GM04503 (cell line): ENCODE data around the gene TNFSF13.
A peak's percentile ranks its signal among the peaks of the same experiment; 100 is the strongest.

Source experiments
- DNase-seq: peaks from one replicate; pipeline ENCODE4 v3.0.0-alpha.2; 2012; ENCODE audit warnings: low read depth

Gene TNFSF13

DNA sequence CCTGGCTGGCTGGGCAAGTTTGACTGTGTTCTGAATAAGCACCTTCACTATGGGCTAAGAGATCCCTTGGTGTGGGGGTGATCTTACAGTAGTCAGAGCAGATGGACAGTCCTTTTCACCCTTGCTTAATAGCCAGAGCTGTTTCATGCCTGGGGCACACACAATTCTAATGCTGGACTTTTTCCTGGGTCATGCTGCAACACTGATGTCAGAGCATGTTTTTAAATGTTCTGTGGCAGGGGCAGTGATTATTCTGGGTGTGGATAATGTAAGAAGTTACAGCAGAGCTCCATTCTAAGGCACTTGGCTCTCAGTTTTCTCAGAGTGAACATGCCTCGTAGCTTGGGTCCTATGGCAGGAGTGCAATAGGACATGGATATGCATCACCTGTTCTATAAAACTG lies 16.9 kb downstream of the TNFSF13 start:
- DNase-seq, result no peak

DNA sequence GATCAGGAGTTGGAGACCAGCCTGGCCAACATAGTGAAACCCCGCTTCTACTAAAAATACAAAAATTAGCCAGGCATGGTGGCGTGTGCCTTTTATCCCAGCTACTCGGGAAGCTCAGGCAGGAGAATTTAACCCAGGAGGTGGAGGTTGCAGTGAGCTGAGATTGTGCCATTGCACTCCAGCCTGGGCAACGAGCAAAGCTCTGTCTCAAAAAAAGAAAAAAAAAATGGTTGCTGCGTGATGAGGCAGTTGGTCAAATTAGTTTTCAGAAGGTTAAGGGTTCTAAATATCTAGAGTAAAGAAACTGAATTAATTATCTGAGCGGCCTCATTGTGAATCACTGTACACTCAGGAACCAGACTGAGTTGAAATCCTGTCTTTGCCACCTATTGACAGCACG lies 17.4 kb downstream of the TNFSF13 start:
- no peak for DNase-seq

DNA sequence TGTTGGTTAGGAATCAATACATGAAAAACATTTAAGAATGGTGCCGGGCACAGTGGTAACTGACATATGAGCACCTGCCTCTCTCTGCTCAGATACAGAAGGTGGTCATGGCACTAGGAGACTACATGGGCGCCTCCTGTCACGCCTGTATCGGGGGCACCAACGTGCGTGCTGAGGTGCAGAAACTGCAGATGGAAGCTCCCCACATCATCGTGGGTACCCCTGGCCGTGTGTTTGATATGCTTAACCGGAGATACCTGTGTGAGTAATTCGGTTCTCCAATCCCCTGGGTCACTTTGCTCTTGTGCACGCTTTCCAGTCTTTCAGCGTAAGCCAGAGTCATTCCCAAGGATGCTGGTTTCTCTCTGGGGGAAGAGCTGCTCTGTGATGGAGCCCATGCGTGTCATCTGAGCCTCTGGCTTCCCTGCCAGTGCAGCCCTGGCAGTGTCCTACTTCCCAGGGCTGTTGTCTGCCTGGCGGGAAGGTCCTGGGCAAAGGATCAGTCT lies 17.9 kb downstream of the TNFSF13 start:
- DNase-seq, result no peak

DNA sequence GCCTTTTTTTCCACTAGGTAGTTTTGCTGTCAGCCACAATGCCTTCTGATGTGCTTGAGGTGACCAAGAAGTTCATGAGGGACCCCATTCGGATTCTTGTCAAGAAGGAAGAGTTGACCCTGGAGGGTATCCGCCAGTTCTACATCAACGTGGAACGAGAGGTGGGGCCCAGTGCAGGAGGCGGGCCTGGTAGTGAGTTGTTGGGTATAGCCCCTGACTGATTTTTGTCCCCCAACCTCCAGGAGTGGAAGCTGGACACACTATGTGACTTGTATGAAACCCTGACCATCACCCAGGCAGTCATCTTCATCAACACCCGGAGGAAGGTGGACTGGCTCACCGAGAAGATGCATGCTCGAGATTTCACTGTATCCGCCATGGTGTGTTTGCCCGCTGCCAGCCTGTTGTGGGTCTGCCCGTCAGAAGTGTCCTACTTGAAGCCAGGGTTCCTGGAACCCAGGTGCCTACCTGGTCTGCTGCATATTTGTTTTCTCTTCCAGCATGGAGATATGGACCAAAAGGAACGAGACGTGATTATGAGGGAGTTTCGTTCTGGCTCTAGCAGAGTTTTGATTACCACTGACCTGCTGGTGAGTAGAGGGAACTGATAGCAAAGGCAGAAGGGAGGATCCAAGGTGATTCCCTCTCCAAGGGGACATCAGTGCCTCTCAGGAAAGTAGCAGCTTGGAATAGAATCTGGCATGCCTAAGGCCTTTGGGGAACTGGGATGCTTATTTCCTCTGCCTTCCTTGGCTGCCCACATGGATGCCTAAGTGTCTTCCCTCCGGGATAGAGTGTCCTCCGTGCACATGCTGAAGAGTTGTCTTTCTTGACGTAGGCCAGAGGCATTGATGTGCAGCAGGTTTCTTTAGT lies 19.0 kb downstream of the TNFSF13 start:
- DNase-seq, result no peak

DNA sequence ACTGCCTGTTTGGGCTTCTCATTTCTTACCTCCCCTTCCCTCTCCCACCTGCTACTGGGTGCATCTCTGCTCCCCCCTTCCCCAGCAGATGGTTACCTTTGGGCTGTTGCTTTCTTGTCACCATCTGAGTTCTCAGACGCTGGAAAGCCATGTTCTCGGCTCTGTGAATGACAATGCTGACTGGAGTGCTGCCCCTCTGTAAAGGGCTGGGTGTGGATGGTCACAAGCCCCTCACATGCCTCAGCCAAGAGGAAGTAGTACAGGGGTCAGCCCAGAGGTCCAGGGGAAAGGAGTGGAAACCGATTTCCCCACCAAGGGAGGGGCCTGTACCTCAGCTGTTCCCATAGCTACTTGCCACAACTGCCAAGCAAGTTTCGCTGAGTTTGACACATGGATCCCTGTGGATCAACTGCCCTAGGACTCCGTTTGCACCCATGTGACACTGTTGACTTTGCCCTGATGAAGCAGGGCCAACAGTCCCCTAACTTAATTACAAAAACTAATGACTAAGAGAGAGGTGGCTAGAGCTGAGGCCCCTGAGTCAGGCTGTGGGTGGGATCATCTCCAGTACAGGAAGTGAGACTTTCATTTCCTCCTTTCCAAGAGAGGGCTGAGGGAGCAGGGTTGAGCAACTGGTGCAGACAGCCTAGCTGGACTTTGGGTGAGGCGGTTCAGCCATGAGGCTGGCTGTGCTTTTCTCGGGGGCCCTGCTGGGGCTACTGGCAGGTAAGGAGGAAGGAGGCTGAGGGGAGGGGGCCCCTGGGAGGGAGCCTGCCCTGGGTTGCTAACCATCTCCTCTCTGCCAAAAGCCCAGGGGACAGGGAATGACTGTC lies 20.7 kb downstream of the TNFSF13 start, which contains the start of gene CD68:
CD68 (plus strand) TSS at position 638 of the 833 bp plus-strand sequence; CDS start at position 678, 40 bp downstream.
- peak; percentile 84 for DNase-seq

DNA sequence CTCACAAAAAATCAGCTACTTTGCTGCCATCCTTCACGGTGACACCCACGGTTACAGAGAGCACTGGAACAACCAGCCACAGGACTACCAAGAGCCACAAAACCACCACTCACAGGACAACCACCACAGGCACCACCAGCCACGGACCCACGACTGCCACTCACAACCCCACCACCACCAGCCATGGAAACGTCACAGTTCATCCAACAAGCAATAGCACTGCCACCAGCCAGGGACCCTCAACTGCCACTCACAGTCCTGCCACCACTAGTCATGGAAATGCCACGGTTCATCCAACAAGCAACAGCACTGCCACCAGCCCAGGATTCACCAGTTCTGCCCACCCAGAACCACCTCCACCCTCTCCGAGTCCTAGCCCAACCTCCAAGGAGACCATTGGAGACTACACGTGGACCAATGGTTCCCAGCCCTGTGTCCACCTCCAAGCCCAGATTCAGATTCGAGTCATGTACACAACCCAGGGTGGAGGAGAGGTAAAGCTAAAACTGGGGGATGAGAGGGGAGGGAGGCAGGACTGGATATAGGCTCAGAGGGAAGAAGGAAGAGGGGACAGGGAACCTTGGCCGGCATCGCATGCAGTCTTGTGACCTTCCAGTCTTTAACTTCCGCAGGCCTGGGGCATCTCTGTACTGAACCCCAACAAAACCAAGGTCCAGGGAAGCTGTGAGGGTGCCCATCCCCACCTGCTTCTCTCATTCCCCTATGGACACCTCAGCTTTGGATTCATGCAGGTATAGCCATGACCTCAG lies 21.5 kb downstream of the TNFSF13 start:
- DNase-seq, result no peak

DNA sequence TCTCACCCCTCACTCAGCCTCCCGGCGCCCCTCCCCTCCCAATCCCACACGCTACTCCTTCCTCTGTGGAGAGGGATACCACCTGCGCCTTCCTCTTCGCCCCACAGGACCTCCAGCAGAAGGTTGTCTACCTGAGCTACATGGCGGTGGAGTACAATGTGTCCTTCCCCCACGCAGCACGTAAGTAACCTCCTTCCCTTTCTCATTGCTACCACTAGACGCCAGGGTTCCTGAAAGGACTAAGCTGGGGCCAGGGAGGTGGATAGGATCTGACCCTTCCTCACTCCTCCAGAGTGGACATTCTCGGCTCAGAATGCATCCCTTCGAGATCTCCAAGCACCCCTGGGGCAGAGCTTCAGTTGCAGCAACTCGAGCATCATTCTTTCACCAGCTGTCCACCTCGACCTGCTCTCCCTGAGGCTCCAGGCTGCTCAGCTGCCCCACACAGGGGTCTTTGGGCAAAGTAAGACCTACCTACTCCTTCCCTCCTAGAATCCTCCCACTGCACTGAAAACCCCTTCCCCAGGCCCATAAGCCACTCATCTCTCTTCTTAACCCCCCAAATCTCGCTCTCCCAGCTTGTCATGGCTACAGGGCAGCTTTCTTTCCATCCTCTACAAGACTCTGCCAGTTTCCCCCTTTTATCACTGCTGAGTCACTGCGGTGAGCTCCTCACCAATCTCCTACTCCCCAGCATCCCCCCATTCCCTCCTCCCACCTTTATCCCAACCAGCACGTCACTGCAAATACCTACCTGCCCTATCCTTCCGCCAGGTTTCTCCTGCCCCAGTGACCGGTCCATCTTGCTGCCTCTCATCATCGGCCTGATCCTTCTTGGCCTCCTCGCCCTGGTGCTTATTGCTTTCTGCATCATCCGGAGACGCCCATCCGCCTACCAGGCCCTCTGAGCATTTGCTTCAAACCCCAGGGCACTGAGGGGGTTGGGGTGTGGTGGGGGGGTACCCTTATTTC lies 22.3 kb downstream of the TNFSF13 start:
- no peak for DNase-seq

DNA sequence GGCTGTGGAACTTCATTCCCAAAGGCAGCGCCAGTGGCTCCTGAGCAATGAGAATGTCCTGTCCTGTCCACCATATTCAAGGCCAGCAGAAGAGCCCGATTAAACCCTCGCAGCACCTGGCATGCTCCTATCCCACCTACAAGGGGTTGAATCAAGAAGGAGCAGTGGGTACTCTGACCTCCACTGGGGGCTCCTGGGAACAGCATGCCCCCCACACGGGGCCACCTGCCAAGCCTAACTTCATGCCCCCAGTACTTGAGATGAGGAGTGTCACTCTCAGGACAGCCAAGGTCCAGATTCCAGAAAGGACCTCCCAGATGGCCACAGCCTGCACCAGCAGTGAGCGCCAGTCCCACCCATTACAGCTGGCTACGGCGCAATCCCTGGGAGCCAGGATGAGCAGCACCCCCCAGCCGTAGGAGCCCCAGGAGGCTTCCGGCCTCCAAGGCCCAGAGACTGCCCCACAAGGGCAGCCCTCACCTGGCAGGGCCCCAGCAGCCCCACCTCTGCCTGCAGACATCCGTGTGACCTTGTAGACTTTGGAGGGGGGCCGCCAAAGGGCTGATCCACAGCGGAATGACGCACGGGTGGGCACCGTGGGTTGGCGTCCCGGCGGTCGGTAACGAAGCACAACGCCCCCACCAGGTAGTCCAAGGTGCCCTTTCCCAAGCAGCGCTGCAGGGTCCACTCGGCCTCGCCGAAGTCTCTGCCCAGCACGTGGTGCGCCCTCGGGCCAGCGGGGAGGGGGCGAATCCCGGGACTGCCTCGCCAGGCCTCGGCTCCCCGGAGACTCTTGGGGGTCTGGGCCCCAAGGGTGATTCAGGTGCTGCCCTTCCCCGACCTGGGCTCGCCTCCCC lies 24.1 kb downstream of the TNFSF13 start:
- DNase-seq, result no peak

DNA sequence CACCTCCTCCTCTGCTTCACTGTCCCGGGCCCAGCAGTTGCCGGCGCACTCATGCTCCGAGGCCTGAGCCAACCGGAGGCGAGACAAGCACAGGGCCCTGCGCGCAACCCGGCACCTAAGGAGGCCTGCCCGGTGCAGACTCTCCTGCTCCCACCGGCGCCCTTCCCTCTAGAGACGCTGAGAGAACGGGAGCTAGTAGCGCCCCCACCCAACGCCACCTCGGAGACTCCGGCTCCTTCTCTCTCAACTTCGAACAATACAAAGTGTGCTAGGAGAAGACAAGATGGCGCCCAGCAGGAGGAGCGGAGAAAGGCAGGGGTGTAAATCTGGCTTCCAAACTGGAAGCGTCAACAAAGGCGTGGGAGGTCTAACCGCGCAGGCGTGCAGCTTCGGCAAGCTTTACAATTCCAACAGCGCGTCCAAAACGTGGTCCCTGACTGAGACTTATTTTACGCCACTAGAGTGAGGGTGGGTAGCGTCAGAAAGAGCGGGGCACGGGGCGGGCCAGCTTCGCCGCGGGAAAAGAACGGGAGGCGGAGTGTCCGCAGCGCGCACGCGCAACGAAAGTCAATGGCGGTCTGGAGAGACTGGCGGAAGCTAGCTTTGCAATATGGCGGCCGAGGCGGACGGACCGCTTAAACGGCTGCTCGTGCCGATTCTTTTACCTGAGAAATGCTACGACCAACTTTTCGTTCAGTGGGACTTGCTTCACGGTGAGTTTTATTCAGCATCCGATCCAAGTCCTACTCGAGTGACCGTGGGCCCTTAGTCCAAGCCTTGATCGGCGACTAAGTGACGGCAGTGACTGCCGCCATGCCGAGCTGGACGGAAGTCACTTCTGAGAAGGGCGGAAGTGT lies 24.9 kb downstream of the TNFSF13 start, which contains the start of gene MPDU1:
MPDU1 (plus strand) TSS at position 600 of the 857 bp plus-strand sequence; CDS start at position 611, 11 bp downstream.
- peak; percentile 87 for DNase-seq

DNA sequence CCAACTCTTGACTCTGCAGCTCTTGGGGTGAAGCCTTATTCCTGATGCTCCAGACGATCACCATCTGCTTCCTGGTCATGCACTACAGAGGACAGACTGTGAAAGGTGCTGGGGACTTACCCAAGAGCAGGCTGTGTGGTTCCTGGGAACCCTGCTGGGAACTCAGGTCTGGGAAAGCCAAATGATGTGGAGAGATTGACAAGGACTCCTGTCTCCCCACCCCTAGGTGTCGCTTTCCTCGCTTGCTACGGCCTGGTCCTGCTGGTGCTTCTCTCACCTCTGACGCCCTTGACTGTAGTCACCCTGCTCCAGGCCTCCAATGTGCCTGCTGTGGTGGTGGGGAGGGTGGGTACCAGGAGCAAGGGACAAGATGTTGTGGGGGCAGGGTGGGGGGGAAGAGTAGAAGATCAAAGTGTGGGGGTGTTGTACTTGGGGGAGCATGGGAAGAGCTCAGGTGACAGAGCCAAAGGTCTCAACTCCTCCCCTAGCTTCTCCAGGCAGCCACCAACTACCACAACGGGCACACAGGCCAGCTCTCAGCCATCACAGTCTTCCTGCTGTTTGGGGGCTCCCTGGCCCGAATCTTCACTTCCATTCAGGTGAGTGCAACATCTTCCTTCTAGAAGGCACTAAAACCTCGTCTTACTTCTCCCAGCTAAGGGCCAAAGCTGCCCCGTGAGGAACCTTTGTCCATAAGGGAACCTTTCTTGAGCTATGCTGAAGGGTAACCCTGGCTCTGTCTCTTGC lies 28.3 kb downstream of the TNFSF13 start:
- no peak for DNase-seq

DNA sequence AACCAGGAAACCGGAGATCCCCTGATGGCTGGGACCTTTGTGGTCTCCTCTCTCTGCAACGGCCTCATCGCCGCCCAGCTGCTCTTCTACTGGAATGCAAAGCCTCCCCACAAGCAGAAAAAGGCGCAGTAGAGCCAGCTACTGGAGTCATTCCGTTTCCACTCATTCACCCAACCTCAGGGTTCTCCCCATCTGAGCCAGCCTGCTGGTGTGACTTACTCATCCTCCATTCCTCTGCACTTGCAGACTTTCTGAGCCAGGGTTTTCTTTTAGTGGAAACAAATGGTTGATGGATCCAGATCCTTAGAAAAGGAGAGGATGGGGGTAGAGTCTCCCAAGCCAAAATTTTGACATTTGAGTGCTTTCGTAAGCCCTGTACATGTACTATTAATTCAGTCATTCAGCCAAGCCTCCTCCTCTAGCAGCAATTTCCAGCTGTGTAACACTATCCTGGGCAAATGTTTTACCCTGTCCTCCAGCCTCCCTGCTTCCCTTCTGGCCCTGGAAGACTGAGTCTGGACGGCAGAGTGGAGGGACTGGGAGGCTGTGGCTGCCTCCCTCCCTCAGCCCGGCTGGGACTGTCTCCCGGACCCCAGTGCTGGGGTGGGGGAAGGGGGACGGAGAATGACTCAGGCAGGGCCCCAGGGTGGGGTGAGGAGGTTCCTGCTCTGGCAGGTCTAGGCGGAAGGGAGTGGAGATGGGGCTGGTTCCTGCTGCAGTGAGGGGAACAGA lies 29.0 kb downstream of the TNFSF13 start:
- peak; percentile 90 for DNase-seq

DNA sequence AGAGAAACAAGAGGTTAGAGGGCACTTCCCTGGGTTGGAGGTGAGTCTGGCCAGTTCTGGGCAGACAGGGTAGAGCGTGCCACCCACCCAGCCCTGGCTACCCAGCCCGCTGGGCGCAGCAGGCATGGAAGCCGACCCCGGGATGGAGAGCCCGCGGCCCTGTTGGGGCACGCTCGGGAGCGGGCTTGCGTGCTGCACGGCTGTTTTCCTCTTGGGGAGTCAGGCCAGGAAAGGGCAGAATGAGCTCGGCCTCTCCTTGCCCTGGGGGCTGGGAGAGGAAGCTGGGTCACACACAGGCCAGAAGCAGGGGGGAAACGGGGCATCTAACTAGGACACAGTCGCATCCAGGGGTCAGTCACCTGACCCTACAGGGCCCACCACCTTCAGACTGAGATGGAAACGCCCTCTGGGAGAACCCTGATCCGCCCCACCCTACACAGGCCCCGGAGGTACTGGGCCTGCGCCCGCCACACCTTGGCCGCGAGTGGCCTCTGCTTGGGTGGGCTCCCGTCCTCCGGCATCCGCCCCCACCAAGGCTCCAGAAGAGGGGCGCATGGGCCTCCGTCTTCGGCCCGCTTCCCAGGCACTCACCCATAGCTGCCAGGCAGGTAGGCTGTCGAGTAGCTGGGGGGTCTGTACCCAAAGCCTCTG lies 30.1 kb downstream of the TNFSF13 start:
- no peak for DNase-seq

DNA sequence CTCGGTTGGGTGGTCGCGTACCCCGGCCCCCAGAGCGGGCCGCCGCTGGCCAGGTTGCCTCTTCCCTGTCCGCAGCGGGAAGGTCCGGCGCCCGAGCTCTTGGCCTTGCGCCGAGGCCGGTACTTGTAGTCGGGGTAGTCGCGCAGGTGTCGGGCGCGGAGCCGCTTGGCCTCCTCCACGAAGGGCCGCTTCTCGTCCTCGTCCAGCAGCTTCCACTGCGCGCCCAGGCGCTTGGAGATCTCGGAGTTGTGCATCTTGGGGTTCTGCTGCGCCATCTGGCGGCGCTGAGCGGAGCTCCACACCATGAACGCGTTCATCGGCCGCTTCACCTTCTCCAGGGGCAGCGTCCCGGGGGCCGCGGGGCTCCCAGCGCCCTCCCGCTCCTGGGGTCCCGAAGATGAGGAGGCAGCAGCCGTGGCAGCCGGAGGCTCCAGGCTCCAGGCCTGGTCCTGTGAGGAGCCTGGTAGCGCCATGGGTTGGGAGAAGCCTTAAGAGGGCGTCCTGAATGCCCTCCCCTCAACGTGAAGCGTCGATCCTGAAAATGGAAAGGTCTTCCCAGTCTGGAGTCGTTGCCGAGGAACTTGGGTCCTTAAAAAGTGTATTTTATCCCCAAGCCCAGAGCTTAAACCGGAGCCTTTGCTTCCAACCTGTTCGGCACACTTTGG lies 30.8 kb downstream of the TNFSF13 start:
- no peak for DNase-seq

DNA sequence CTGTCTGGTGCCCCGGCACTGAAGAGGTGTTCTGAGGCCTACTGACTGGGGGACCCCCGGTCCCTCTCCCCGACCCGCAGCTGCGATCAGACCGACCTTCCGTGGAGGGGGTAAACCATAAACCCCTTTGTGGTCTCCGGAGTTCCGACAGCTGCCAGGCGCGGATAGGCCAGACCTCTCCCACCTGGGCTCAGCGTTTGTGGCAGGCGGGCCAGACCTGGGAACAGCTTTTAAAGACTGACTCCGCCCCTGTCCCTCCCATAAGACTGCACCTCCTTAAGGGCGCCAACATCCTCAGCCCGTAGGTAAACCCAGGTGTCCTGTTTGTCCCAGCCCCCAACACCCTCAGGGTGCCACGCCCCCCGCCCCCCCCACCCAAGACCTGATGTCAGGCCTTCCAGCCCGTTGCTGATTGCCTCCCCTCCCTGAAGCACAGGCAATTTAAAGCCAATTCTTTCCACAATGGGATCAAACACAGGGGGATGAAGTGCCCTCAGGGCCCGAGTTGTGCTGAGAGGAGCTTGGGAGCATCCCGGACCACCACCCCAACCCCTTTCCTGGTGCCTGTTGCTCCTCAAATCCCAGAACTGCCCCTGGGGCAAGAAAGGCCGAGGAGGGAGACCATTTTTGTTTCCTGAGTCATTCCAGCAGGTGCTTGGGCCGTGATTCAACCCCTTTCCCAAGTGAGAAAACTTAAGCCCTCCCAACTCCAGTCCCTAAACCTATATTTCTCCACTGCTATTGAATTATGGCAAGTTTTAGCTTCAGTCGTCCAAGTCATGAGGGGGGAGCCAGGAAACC lies 31.5 kb downstream of the TNFSF13 start, which contains the start of gene SOX15:
SOX15 (minus strand) TSS at position 204 of the 801 bp plus-strand sequence. CDS start 418 bp downstream, outside the sequence.
- no peak for DNase-seq

DNA sequence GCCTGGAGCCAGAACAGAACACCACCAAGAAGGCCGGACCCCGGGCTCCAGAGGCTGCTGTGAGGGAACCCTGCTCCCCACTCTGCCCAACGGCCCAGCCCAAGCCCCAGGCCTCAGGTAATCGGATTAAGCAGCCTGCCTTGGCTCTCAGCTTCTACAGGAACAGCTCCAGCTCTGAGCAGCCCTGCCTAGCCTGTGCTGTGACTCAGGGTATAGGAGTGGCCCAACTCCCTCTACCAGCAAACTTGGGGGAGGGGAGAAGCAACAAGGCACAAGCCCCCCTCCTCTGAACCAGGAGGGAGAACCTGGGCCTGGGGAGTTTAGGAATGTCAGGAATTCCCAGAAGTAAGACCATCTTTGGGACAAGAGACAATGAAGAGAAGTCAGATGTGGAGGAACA lies 32.2 kb downstream of the TNFSF13 start:
- no peak for DNase-seq
